ENCODE data around the gene RHCE.
"Not testable (repeated sequence)": the region's sequence is repeated elsewhere in the genome, so short reads cannot be mapped to it uniquely, and the experiment has no call there.

RHCE gene

GRCh38 chr1:25420715-25421114 is at the start of gene RHCE:
Gene RHCE (minus strand): TSS chr1:25420825. CDS start chr1:25420786, 39 bp downstream.
- not testable (repeated sequence) for DNase-seq (ENCODE audit: low spot score)

- DNase-seq (ENCODE audit: low spot score), result no peak
Observed at GRCh38 chr1:25469177-25469576, 48.6 kb upstream of the RHCE start.

- no peak for DNase-seq (ENCODE audit: low spot score)
Observed at GRCh38 chr1:25468033-25468432, 47.4 kb upstream of the RHCE start.

DNA sequence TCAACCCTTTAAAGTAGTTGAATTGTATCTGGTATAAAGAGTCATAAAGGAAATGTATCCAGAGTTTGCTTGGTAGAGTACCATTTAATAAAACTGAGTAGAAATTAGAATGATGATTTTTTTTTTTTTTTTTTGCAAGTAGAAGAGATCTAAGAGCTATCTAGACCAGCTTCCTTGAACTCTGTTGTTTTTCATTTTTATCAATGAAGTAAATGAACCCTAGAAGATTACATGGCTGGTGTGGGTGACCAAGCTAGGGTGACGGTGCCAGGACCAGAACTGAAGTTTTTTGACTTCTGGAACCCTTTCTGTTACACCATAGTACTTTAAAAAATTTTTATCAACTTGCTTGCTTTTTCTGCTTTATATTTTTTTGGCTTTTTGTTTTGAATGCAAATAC is 47.0 kb upstream of the RHCE start:
- no peak for DNase-seq (ENCODE audit: low spot score)

DNA sequence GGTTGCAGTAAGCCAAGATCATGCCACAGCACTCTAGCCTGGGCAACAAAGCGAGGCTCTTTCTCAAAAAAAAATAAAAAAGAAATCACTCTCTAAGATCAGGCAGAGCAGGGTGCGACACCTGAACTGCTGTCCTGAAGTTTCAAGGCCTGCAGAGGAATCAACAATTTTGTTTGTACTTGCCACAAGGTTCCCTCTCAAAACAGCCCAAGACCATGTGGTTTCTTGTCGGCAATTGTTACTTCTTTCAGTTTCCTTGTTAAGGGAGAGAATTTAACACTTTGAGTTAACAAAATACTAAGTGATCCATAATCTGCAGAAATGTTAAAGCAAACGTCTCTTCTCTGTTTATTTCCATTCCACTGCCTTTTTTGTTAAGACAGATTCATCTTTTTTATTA is 46.6 kb upstream of the RHCE start:
- no peak for DNase-seq (ENCODE audit: low spot score)

DNA sequence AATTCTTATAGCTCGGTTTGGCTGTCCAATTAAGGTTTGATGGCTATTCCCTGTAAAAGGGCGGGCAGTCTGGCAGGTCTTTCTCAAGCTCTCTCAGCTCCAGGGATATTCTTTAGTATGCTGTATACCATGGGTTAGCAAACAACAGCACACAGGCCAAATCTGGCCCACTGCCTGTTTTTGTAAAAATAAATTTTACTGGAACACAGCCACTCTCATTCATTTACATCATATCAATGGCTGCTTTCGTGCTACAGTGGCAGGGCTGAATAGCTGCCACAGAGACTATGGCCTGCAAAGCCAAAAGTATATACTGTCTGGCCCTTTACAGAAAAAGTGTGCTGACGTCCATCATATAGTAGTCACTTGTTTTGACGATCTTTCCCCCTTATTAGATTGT is 42.1 kb upstream of the RHCE start:
- DNase-seq (ENCODE audit: low spot score), result no peak

- DNase-seq (ENCODE audit: low spot score), result no peak
Observed at GRCh38 chr1:25461849-25462248, 41.2 kb upstream of the RHCE start.

GRCh38 chr1:25460816-25461215 is 40.2 kb upstream of the RHCE start:
- DNase-seq (ENCODE audit: low spot score), result not testable (repeated sequence)

GRCh38 chr1:25460020-25460419 is 39.4 kb upstream of the RHCE start:
- no peak for DNase-seq (ENCODE audit: low spot score)

DNA sequence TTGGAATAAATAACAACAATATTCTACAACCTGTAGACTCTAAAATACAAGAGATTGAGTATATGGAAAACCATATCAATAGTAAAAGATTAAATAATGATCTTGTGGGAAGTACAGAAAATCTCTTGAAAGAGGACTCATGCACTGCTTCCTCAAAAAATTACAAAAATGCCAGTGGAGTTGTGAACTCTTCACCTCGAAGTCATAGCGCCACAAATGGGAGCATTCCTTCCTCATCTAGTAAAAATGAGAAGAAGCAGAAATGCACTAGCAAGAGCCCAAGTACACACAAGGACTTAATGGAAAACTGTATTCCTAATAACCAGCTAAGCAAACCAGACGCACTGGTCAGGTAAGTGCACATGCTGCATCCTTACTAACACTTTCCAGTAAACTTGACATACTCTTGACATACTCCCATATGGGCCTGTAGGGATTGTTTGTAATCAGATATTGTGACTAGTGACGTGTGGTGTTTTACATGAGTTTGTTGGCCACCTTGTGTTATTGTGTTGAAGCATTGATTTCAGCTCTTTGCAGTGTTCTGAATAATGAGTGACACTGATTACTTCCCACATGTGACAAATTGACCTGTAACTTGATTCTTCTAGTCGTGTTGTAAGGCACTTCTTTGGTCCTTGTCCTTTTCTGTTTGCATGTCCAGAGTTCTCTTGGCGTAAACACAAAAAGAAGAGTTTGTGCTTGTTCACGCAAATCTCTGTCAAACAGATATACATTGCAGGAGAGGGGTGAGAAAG is 38.1 kb upstream of the RHCE start:
- DNase-seq (ENCODE audit: low spot score), result no peak

GRCh38 chr1:25456502-25456901 is 35.9 kb upstream of the RHCE start:
- DNase-seq (ENCODE audit: low spot score), result no peak

- DNase-seq (ENCODE audit: low spot score), result no peak
Observed at GRCh38 chr1:25451908-25452307, 31.3 kb upstream of the RHCE start.

DNA sequence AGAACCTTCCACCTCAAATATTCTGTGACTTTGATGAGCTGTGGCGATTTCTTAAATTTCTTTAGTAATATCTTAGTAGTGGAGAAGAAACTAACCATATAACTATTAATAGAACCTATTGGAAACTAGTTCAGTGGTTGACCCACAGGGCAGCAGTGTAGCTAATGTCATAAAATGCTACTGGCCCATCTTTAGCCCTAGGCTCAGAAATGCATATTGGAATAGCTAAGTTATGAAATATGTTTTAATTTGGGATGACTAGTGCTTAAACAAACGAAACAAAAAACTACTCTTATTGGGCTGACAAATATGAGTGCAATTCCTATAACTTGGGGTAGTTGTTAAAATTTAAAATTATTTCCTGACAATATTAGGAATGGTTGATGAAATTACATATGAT is 30.3 kb upstream of the RHCE start:
- DNase-seq (ENCODE audit: low spot score), result no peak

DNA sequence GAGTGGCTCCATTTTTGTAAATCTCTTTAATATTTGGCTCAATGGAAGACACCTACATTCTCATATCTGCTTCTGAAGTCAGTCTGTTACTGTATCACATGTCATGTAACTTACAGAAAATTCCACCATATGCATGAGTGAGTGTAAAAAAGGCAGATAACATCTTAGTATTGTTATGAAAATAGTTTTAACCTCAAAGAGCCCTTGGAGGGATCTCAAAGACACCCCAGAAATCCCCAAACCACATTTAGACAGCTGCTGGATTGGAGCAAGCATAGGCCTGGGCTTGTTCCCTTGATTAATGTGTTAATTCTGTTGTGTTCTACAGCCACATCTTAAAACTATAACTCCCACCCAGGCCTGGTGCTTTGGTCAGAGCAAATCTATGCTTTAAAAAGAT is 26.9 kb upstream of the RHCE start:
- no peak for DNase-seq (ENCODE audit: low spot score)

GRCh38 chr1:25445993-25446538 is 25.4 kb upstream of the RHCE start:
- DNase-seq (ENCODE audit: low spot score), result no peak

GRCh38 chr1:25444604-25445003 is 24.0 kb upstream of the RHCE start:
- DNase-seq (ENCODE audit: low spot score), result not testable (repeated sequence)

DNA sequence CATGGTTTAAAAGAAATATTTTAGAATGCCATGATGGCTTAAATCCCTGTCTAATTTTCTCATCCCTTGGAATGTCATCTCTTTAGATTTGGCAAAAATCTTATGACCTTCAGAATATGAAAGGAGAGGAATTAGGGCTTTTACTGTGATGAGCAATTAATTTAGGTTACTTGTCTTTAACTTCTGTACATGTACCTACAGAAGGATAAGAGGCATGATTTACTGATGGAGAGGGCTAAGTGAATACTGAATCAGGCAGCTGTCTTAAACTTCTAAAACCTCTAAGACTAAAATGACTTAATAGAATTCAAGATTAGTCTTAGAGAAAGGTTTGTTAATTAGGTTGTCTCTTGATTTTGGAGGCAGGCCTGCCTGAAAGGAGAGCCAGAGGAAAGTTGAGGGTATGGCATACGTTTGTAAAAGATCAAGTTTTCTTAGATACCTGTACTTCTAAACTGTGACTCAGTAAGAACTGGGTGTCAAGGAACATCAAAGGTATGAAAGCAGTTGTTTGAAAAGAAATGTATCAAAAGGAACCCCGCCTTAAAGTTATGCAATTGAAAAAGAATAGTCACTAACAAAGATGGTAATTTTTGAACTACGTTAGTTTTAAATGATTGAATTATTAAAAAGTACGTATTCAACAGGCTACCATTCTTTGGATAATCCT is 22.5 kb upstream of the RHCE start:
- no peak for DNase-seq (ENCODE audit: low spot score)

- DNase-seq (ENCODE audit: low spot score), result no peak
Observed at GRCh38 chr1:25442178-25442577, 21.6 kb upstream of the RHCE start.

DNA sequence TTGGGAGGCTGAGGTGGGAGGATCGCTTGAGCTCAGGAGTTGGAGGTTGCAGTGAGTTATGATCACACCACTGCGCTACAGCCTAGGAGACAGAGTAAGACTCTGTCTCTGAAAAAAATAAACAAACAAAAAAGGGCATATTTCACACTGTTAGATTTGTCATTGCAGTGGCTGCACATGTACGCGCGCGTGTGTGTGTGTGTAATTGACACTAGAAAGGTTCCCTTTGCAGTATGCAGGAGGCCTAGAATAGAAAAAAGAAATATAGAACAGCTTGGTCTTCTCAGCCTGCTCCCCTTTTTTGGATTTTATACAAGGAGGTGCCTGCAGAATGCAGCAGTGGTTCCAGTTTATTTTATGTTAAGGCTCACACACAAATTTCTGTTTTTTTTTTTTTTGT is 18.7 kb upstream of the RHCE start:
- no peak for DNase-seq (ENCODE audit: low spot score)

DNA sequence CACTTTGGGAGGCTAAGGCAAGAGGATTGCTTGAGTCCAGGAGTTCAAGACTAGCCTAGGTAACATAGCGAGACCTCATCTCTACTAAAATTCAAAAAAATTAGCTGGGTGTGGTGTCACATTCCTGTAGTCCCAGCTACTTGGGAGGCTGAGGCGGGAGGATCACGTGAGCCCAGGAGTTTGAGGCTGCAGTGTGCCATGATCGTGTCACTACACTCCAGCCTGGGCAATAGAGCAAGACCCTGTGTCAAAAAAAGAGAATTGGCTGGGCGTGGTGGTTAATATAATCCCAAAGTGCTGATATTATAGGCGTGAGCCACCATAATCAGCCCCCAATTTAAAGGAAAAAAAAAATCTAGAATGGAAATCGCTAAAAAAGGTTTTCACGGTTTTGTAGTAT is 17.0 kb upstream of the RHCE start:
- no peak for DNase-seq (ENCODE audit: low spot score)

DNA sequence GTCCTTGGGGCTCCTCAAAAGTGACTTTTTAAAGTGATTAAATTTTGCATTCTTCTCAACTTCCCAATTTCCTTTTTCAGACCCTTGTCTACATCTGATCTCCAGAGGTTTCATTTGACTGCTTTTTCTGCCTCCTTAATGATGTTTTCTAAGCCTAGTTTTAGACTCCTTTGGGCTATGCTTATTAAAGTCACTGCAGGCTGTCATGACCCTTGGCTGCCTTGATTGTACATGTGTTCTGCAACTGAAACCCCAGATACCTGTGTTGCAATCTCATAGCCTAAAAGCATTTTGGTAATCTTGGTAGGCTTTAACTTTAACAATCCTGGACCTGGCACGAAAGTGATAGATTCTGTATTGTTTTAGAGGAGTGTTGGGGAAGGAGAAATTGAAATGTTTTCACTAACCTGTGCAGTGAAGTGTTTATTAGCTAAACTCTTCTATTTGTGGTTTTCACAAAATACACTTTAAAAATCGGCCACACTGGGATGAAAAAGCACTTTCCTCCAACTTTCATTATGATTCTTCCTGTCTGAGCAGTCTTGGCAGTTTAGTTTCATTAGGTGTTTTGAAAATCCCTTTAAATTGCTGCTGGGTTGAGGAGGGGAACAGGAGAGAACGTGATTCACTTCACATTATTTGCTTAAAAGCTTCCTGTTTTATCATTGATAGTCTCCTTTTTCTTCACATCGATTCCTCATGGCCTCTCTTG is 14.9 kb upstream of the RHCE start:
- no peak for DNase-seq (ENCODE audit: low spot score)

DNA sequence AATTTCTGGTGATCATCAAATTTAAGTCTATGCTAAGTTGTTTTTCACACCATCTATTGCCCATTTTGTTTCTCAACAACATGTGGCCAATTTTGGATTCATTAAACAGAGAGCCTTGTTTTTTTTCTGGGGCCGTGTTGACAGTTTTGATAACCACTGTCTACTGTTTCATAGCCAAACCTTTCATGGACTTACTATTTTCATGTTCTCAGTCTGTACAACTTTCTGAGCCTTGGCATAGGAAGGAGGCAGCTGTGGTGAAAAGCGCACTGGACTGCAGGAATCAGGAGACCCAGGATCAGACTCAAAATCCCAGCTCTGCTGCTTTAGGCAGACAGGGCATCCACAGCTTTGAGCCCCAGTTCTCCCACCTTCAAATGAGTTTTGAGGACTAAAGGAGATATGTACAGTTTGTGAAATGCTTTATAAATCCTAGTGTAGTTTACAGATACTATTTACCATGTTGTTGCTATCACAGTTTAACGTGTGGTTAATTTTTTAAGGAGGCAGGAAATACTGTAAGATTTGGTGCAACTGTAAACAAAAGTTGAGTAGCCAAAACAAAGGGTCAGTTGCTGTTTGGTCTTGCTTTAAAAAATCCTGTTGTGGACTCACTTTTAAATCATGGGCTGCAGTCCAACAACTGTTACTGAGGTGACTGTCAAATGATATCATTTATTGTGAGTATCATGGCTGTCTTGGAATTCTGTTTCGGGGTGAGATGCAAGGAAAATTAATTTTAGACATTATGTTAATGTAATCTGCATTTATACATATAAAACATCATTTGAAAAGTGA is 13.0 kb upstream of the RHCE start:
- no peak for DNase-seq (ENCODE audit: low spot score)

Measured in hepatic stellate cell (primary cell).